HG02981 (cell line): Measurements from ENCODE around the gene FXYD7.
"Not testable (repeated sequence)": the region's sequence is repeated elsewhere in the genome, so short reads cannot be mapped to it uniquely, and the experiment has no call there.

Experiments
- ATAC-seq: cut with Tn5 transposase; IDR thresholded peaks from one replicate; pipeline ENCODE4 v1.9.1; 2021; ENCODE audit warnings: mild to moderate bottlenecking, moderate library complexity; ENCODE audit not compliant: unreplicated experiment

The FXYD7 gene

GRCh38 chr19:35142606-35143230 lies 337 bp upstream of the FXYD7 start:
- ATAC-seq: no peak

GRCh38 chr19:35143818-35144217 lies 763 bp downstream of the FXYD7 start:
- no peak for ATAC-seq

GRCh38 chr19:35144259-35144599 lies 1.2 kb downstream of the FXYD7 start:
- no peak for ATAC-seq

- no peak for ATAC-seq
Measured at GRCh38 chr19:35144600-35145436, 1.8 kb downstream of the FXYD7 start.

- no peak for ATAC-seq
Measured at GRCh38 chr19:35146746-35147459, 3.8 kb downstream of the FXYD7 start.

- ATAC-seq: no peak
Measured at GRCh38 chr19:35149463-35149862, 6.4 kb downstream of the FXYD7 start.

- ATAC-seq: no peak
Measured at GRCh38 chr19:35150445-35150844, 7.4 kb downstream of the FXYD7 start.

GRCh38 chr19:35151273-35152065 lies 8.4 kb downstream of the FXYD7 start:
- ATAC-seq: no peak

GRCh38 chr19:35153129-35153522 lies 10.1 kb downstream of the FXYD7 start:
- not testable (repeated sequence) for ATAC-seq

- no peak for ATAC-seq
Measured at GRCh38 chr19:35153701-35154524, 10.9 kb downstream of the FXYD7 start.

GRCh38 chr19:35154525-35155406 lies 11.7 kb downstream of the FXYD7 start, which contains the start of gene FXYD5:
TSS of gene FXYD5 (plus strand) at chr19:35154735. CDS start at chr19:35155551, 816 bp downstream.
- no peak for ATAC-seq

- no peak for ATAC-seq
Measured at GRCh38 chr19:35155441-35155840, 12.4 kb downstream of the FXYD7 start.

GRCh38 chr19:35155981-35156672 lies 13.1 kb downstream of the FXYD7 start:
- no peak for ATAC-seq

- no peak for ATAC-seq
Measured at GRCh38 chr19:35156673-35157014, 13.6 kb downstream of the FXYD7 start.

- no peak for ATAC-seq
Measured at GRCh38 chr19:35157431-35157830, 14.4 kb downstream of the FXYD7 start.

- ATAC-seq: no peak
Measured at GRCh38 chr19:35159606-35160005, 16.6 kb downstream of the FXYD7 start.

GRCh38 chr19:35160629-35161433 lies 17.8 kb downstream of the FXYD7 start:
- no peak for ATAC-seq

GRCh38 chr19:35161434-35161743 lies 18.3 kb downstream of the FXYD7 start:
- no peak for ATAC-seq
